Measurements from ENCODE around the gene FGD5.
A peak's percentile ranks its signal among the peaks of the same experiment; 100 is the strongest.

The FGD5 gene

DNA sequence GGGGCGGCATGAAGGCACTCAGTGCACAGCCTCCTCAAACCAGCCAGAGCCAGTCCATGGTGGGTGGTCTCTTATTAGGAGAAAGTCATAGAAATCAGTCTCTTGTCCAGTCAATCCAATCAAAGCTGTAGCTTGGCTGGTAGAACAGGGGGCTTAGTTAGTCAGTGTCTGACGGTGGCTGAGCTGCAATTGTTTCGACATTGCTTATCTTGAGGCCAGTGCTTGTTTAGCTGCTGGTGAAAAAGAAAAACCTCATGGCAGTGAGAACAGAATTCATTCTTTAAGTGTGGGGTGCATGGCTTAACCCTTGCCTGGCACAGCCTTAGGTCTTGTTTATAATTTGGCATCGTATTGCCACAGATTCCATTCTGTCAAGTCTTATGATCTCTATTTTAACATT is 53.9 kb downstream of the FGD5 start:
- no peaks in the 10 kb centered on the region for H3K9me3 ChIP-seq (ENCODE audit: control insufficient read depth, low read length)
- no peak overlapping the region for H2BK15ac ChIP-seq (ENCODE audit: low read depth, poor library complexity, severe bottlenecking)
- H3K18ac ChIP-seq (ENCODE audit: low read depth in 1 of 2, low read length in 2 of 2), result no peak overlapping the region
- H2BK5ac ChIP-seq (ENCODE audit: low read depth, low read length, poor library complexity, severe bottlenecking), result no peak overlapping the region
- no peak overlapping the region for H3K4ac ChIP-seq (ENCODE audit: low read depth in 1 of 2, low read length in 2 of 2)
- H2BK12ac ChIP-seq (ENCODE audit: low read length in 2 of 2), result no peak overlapping the region
- no peak overlapping the region for H2BK120ac ChIP-seq (ENCODE audit: low read depth, low read length)
- H4K91ac ChIP-seq (ENCODE audit: low read length), result no peak overlapping the region
- no peaks in the 10 kb centered on the region for H3K36me3 ChIP-seq (ENCODE audit: control insufficient read depth in 1 of 2, insufficient read depth in 2 of 2, low read depth in 1 of 2, low read length in 2 of 2)
- no peak overlapping the region for H3K4me3 ChIP-seq (ENCODE audit: insufficient read depth in 1 of 2, low read depth in 1 of 2, low read length in 2 of 2)
- H3K27ac ChIP-seq (ENCODE audit: low read length, poor library complexity, severe bottlenecking), result no peak overlapping the region
- 77% methylated on average over 3 of the region's 4 CpGs for WGBS
- H2AK5ac ChIP-seq (ENCODE audit: low read length, severe bottlenecking), result no peak overlapping the region
- no peak overlapping the region for H2AFZ ChIP-seq (ENCODE audit: low read depth, low read length)
- no peaks in the 10 kb centered on the region for H3K4me1 ChIP-seq (ENCODE audit: control insufficient read depth, insufficient read depth, low read depth, low read length)
- H3K14ac ChIP-seq (ENCODE audit: low read length in 2 of 2), result no peak overlapping the region
- H3K4me2 ChIP-seq (ENCODE audit: low read length, poor library complexity, severe bottlenecking), result no peak overlapping the region
- no peak overlapping the region for H3K9ac ChIP-seq (ENCODE audit: low read length)
- no peak for DNase-seq
- H3K79me1 ChIP-seq (replicated peaks; ENCODE audit: low read length, poor library complexity, severe bottlenecking), result no peaks in the 10 kb centered on the region
- no peak overlapping the region for H3K23ac ChIP-seq (ENCODE audit: low read length in 2 of 2)
- H4K8ac ChIP-seq (ENCODE audit: low read length), result no peak overlapping the region
- peaks cover 11 to 13% of the 10 kb centered on the region in 2 experiments for H3K27me3 ChIP-seq (ENCODE audit: control insufficient read depth in 1 of 2, insufficient read depth in 1 of 2, low read length in 2 of 2)

DNA sequence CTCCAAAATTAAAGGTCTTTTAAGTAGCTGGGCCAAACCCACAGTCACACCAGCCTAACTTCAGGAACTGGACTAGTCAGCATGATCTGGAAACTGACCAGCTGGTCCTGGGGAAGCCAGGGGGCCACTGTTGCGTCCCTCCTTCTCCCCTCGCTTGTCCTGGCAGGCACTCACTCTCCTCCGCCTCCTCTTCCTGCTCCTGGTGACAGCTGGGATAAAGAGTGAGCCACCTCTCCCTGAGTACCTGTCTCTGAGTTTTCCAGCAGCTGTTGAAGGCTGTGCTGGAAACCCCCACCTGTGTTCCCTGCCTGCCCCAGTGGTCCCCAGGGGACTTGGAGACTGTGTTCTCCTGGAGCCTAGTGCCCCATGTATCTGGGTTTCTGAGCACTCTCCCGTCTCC is 56.0 kb downstream of the FGD5 start:
- Histone ChIP-seq H3K27me3 (ENCODE audit: control insufficient read depth in 1 of 2, insufficient read depth in 1 of 2, low read length in 2 of 2) (peaks cover 13 to 19% of the 10 kb centered on the region in 2 experiments), H3K9ac (ENCODE audit: low read length) (no peak overlapping the region), H3K4me3 (ENCODE audit: insufficient read depth in 1 of 2, low read depth in 1 of 2, low read length in 2 of 2) (no peak overlapping the region), H2AFZ (ENCODE audit: low read depth, low read length) (no peak overlapping the region), H3K14ac (ENCODE audit: low read length in 2 of 2) (no peak overlapping the region), H2BK120ac (ENCODE audit: low read depth, low read length) (no peak overlapping the region), H3K4me1 (ENCODE audit: control insufficient read depth, insufficient read depth, low read depth, low read length) (no peaks in the 10 kb centered on the region), H2BK12ac (ENCODE audit: low read length in 2 of 2) (no peak overlapping the region), H3K9me3 (ENCODE audit: control insufficient read depth, low read length) (no peaks in the 10 kb centered on the region), H3K27ac (ENCODE audit: low read length, poor library complexity, severe bottlenecking) (no peak overlapping the region), H4K91ac (ENCODE audit: low read length) (no peak overlapping the region), H2BK5ac (ENCODE audit: low read depth, low read length, poor library complexity, severe bottlenecking) (no peak overlapping the region), H3K79me1 (replicated peaks; ENCODE audit: low read length, poor library complexity, severe bottlenecking) (no peaks in the 10 kb centered on the region), H3K36me3 (ENCODE audit: control insufficient read depth in 1 of 2, insufficient read depth in 2 of 2, low read depth in 1 of 2, low read length in 2 of 2) (no peaks in the 10 kb centered on the region), H3K18ac (ENCODE audit: low read depth in 1 of 2, low read length in 2 of 2) (no peak overlapping the region), H4K8ac (ENCODE audit: low read length) (no peak overlapping the region), H3K4ac (ENCODE audit: low read depth in 1 of 2, low read length in 2 of 2) (no peak overlapping the region), H2BK15ac (ENCODE audit: low read depth, poor library complexity, severe bottlenecking) (no peak overlapping the region), H3K4me2 (ENCODE audit: low read length, poor library complexity, severe bottlenecking) (no peak overlapping the region), H2AK5ac (ENCODE audit: low read length, severe bottlenecking) (no peak overlapping the region), H3K23ac (ENCODE audit: low read length in 2 of 2) (no peak overlapping the region)
- no peak for DNase-seq
- 64% methylated on average over 4 of the region's 4 CpGs for WGBS

DNA sequence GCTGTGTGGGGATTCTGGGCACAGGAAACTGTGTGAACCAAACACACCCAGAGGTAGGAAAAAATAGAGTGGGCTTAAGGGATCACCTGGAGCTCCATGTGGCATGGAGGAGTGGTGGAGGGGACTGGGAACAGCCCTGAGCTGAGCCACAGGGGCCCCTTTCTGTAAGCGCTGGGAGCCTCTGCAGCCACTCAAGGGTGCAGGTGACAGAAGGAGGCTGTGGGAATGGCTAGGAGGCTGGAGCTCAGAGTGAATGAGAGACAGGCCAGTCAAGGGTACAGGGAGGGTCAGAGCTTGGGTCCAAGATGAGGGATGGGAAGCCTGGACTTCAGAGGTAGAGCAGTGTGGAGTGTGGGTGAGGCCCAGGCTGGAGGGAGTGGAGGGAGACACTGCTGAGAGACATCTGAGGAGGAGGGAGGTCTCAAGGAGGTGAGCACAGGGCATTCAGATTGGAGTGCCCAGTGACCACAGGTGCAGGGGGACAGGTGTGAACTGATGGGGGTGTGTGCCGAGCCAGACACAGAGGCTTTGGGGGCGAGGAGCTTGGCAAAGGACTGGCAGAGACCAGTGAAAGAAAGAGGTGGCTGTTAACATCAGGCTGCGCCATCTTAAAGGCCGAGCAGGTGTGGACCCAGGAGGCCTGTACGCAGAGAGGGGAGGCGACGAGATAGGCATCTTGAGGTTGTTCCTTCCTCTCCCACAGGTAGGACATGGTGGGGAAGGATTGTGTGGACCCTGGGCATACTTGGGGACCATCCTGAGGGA is 56.8 kb downstream of the FGD5 start:
- Histone ChIP-seq H3K23ac (ENCODE audit: low read length in 2 of 2) (no peak overlapping the region), H2BK120ac (ENCODE audit: low read depth, low read length) (no peak overlapping the region), H3K4ac (ENCODE audit: low read depth in 1 of 2, low read length in 2 of 2) (no peak overlapping the region), H3K36me3 (ENCODE audit: control insufficient read depth in 1 of 2, insufficient read depth in 2 of 2, low read depth in 1 of 2, low read length in 2 of 2) (no peaks in the 10 kb centered on the region), H4K91ac (ENCODE audit: low read length) (no peak overlapping the region), H3K4me3 (ENCODE audit: insufficient read depth in 1 of 2, low read depth in 1 of 2, low read length in 2 of 2) (no peak overlapping the region), H2AFZ (ENCODE audit: low read depth, low read length) (no peak overlapping the region), H3K18ac (ENCODE audit: low read depth in 1 of 2, low read length in 2 of 2) (no peak overlapping the region), H4K8ac (ENCODE audit: low read length) (no peak overlapping the region), H3K27ac (ENCODE audit: low read length, poor library complexity, severe bottlenecking) (no peak overlapping the region), H3K9me3 (ENCODE audit: control insufficient read depth, low read length) (no peaks in the 10 kb centered on the region), H3K14ac (ENCODE audit: low read length in 2 of 2) (no peak overlapping the region), H3K4me2 (ENCODE audit: low read length, poor library complexity, severe bottlenecking) (no peak overlapping the region), H3K27me3 (ENCODE audit: control insufficient read depth in 1 of 2, insufficient read depth in 1 of 2, low read length in 2 of 2) (peaks cover 11 to 16% of the 10 kb centered on the region in 2 experiments), H2BK12ac (ENCODE audit: low read length in 2 of 2) (no peak overlapping the region), H2AK5ac (ENCODE audit: low read length, severe bottlenecking) (no peak overlapping the region), H2BK15ac (ENCODE audit: low read depth, poor library complexity, severe bottlenecking) (no peak overlapping the region), H3K4me1 (ENCODE audit: control insufficient read depth, insufficient read depth, low read depth, low read length) (no peaks in the 10 kb centered on the region), H3K79me1 (replicated peaks; ENCODE audit: low read length, poor library complexity, severe bottlenecking) (no peaks in the 10 kb centered on the region), H2BK5ac (ENCODE audit: low read depth, low read length, poor library complexity, severe bottlenecking) (no peak overlapping the region), H3K9ac (ENCODE audit: low read length) (no peak overlapping the region)
- no peak for DNase-seq
- WGBS, result 86% methylated on average over 8 of the region's 8 CpGs

DNA sequence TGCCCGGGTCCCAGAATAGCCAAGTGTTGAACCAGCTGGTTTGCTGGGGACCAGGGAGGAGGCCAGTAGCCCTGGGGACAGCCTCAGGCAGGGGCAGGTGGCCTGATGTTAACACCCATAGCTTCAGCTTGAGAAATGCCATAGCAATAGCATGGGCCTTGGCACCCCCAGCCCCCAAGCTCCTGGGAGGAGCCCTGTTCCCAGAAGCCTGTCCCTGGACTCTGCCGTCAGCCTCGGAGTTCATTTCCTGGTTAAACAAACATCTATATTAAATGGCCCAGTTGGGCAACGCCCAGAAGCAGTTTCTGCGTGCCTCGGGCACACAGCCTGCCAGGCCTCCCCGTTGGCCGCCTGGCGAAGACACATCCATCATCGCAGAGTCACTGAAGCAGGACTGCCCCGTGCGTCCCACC is 58.2 kb downstream of the FGD5 start:
- Histone ChIP-seq H3K23ac (ENCODE audit: low read length in 2 of 2) (no peak overlapping the region), H3K14ac (ENCODE audit: low read length in 2 of 2) (peak overlapping the region in 1 of 2 experiments; percentile 45), H2BK5ac (ENCODE audit: low read depth, low read length, poor library complexity, severe bottlenecking) (no peak overlapping the region), H2BK15ac (ENCODE audit: low read depth, poor library complexity, severe bottlenecking) (no peak overlapping the region), H3K9me3 (ENCODE audit: control insufficient read depth, low read length) (no peaks in the 10 kb centered on the region), H4K91ac (ENCODE audit: low read length) (no peak overlapping the region), H2BK12ac (ENCODE audit: low read length in 2 of 2) (no peak overlapping the region), H3K79me1 (replicated peaks; ENCODE audit: low read length, poor library complexity, severe bottlenecking) (no peaks in the 10 kb centered on the region), H3K18ac (ENCODE audit: low read depth in 1 of 2, low read length in 2 of 2) (no peak overlapping the region), H3K27me3 (ENCODE audit: control insufficient read depth in 1 of 2, insufficient read depth in 1 of 2, low read length in 2 of 2) (peaks cover 12 to 17% of the 10 kb centered on the region in 2 experiments), H3K4me2 (ENCODE audit: low read length, poor library complexity, severe bottlenecking) (no peak overlapping the region), H3K4ac (ENCODE audit: low read depth in 1 of 2, low read length in 2 of 2) (no peak overlapping the region), H4K8ac (ENCODE audit: low read length) (no peak overlapping the region), H2AK5ac (ENCODE audit: low read length, severe bottlenecking) (no peak overlapping the region), H3K27ac (ENCODE audit: low read length, poor library complexity, severe bottlenecking) (no peak overlapping the region), H2BK120ac (ENCODE audit: low read depth, low read length) (no peak overlapping the region), H3K9ac (ENCODE audit: low read length) (no peak overlapping the region), H3K4me1 (ENCODE audit: control insufficient read depth, insufficient read depth, low read depth, low read length) (no peaks in the 10 kb centered on the region), H3K36me3 (ENCODE audit: control insufficient read depth in 1 of 2, insufficient read depth in 2 of 2, low read depth in 1 of 2, low read length in 2 of 2) (no peaks in the 10 kb centered on the region), H3K4me3 (ENCODE audit: insufficient read depth in 1 of 2, low read depth in 1 of 2, low read length in 2 of 2) (no peak overlapping the region), H2AFZ (ENCODE audit: low read depth, low read length) (no peak overlapping the region)
- WGBS, result 84% methylated on average over 12 of the region's 12 CpGs
- no peak for DNase-seq
